Mucosa of rectum (tissue), 2 donors: ENCODE results near the gene SORCS3.

Experiments used
- H3K27ac ChIP-seq, 2 donors: one replicate each; pipeline ENCODE4 v1.7.0; 2013; ENCODE audit warnings: inconsistent platforms in 2 of 2, low read depth in 2 of 2, low read length in 2 of 2
- H3K27me3 ChIP-seq, 2 donors: one replicate each; pipeline ENCODE4 v1.7.0; 2013; ENCODE audit warnings: low read length in 2 of 2; ENCODE audit not compliant: control insufficient read depth in 2 of 2, insufficient read depth in 2 of 2
- H3K36me3 ChIP-seq, 2 donors: one replicate each; pipeline ENCODE4 v1.7.0; 2013; ENCODE audit warnings: low read length in 2 of 2; ENCODE audit not compliant: control insufficient read depth in 2 of 2, insufficient read depth in 2 of 2
- H3K4me1 ChIP-seq, 2 donors: one replicate each; pipeline ENCODE4 v1.7.0; 2013; ENCODE audit warnings: low read length in 2 of 2, mild to moderate bottlenecking in 1 of 2; ENCODE audit not compliant: control insufficient read depth in 2 of 2, insufficient read depth in 2 of 2
- H3K4me3 ChIP-seq, 2 donors: one replicate each; pipeline ENCODE4 v1.7.0; 2013; ENCODE audit warnings: low read length in 2 of 2
- H3K9ac ChIP-seq, 2 donors: one replicate each; pipeline ENCODE4 v1.7.0; 2013; ENCODE audit warnings: low read length in 2 of 2, low read depth in 1 of 2, mild to moderate bottlenecking in 1 of 2
- H3K9me3 ChIP-seq, 2 donors: one replicate each; pipeline ENCODE4 v1.7.0; 2013; ENCODE audit warnings: low read length in 2 of 2; ENCODE audit not compliant: control insufficient read depth in 2 of 2
- donor health status: healthy.
- donor health status: Normal muscosa, but diverticular disease.

Gene SORCS3

GRCh38 chr10:104641187-104641936 is at the start of gene SORCS3:
TSS of gene SORCS3 (plus strand) at chr10:104641290.
- Histone ChIP-seq H3K36me3 (no peaks in the 10 kb centered on the region), H3K4me1 (no peaks in the 10 kb centered on the region), H3K9me3 (no peaks in the 10 kb centered on the region), H3K4me3 (no peak within 1 kb of the TSS), H3K27me3 (peaks cover 5 to 19% of the 10 kb centered on the region in 2 donors), H3K9ac (no peak within 1 kb of the TSS), H3K27ac (no peak within 1 kb of the TSS)

DNA sequence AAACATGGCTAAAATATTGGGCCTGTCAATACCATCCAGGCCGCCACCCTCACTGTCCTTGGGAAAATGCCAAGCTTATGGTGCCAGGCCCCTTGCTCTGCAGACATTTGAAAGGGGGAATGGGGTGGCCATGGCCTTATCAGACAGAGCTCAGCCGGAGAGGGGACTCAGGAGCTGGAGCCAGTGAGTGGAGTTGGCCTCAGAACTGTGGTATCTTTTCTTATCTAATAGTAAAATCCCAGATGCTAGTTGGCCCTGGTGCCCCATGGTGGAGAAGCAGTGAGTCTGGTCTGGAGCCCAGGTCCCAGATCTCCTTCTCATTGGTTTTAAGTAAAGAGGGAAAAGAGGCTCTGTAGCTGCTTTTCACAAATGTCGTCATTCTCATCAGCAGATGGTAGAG is 49.6 kb upstream of the SORCS3 start:
- Histone ChIP-seq H3K27me3 (peaks cover 0 to 5% of the 10 kb centered on the region in 2 donors), H3K4me3 (no peak overlapping the region), H3K27ac (no peak overlapping the region), H3K36me3 (no peaks in the 10 kb centered on the region), H3K4me1 (no peaks in the 10 kb centered on the region), H3K9me3 (no peaks in the 10 kb centered on the region), H3K9ac (no peak overlapping the region)

GRCh38 chr10:104601166-104601565 is 39.9 kb upstream of the SORCS3 start:
- no peak overlapping the region for H3K4me3 ChIP-seq
- no peak overlapping the region for H3K27ac ChIP-seq
- peaks cover 0 to 2% of the 10 kb centered on the region in 2 donors for H3K27me3 ChIP-seq
- no peak overlapping the region for H3K9ac ChIP-seq
- no peaks in the 10 kb centered on the region for H3K4me1 ChIP-seq
- no peaks in the 10 kb centered on the region for H3K36me3 ChIP-seq
- H3K9me3 ChIP-seq = no peaks in the 10 kb centered on the region

- H3K36me3 ChIP-seq = no peaks in the 10 kb centered on the region
- H3K4me1 ChIP-seq = no peaks in the 10 kb centered on the region
- H3K9me3 ChIP-seq = no peaks in the 10 kb centered on the region
- H3K27me3 ChIP-seq = no peaks in the 10 kb centered on the region
- H3K27ac ChIP-seq = no peak overlapping the region
- no peak overlapping the region for H3K4me3 ChIP-seq
- H3K9ac ChIP-seq = no peak overlapping the region
Observed at GRCh38 chr10:104608091-104608828, 32.8 kb upstream of the SORCS3 start.

GRCh38 chr10:104612571-104613205 is 28.4 kb upstream of the SORCS3 start:
- H3K27ac ChIP-seq = no peak overlapping the region

DNA sequence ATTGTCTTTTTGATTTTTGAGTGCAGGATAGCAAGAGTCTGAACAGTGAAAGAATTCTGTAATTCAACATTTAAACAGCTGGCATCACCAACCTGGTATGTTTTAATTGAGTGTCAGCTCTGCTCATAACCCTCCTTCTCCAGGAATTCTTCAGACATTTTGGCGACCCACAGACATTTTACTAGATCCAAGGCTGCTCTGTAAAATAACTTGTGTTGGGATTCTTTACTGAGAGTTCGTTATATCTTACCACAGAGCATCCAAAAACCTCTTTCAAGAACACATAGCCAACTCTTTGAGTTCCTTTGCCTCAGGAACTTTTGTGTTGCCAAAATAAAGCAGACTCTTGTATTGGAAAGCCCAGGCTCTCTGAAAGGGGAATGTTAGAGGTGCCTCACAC is 27.7 kb upstream of the SORCS3 start:
- no peak overlapping the region for H3K27ac ChIP-seq

More at GRCh38 chr10:104612571-104613205, 28.4 kb upstream of the SORCS3 start:
- Histone ChIP-seq H3K36me3 (no peaks in the 10 kb centered on the region), H3K9me3 (no peaks in the 10 kb centered on the region), H3K9ac (no peak overlapping the region), H3K4me1 (no peaks in the 10 kb centered on the region), H3K4me3 (no peak overlapping the region), H3K27me3 (no peaks in the 10 kb centered on the region)

GRCh38 chr10:104614245-104614831 is 26.8 kb upstream of the SORCS3 start:
- Histone ChIP-seq H3K36me3 (no peaks in the 10 kb centered on the region), H3K27ac (no peak overlapping the region), H3K9me3 (no peaks in the 10 kb centered on the region), H3K4me3 (no peak overlapping the region), H3K4me1 (no peaks in the 10 kb centered on the region), H3K9ac (no peak overlapping the region), H3K27me3 (no peaks in the 10 kb centered on the region)

More for the DNA sequence above, 27.7 kb upstream of the SORCS3 start:
- Histone ChIP-seq H3K9me3 (no peaks in the 10 kb centered on the region), H3K9ac (no peak overlapping the region), H3K4me3 (no peak overlapping the region), H3K27me3 (no peaks in the 10 kb centered on the region), H3K36me3 (no peaks in the 10 kb centered on the region), H3K4me1 (no peaks in the 10 kb centered on the region)

GRCh38 chr10:104615136-104615535 is 26.0 kb upstream of the SORCS3 start:
- Histone ChIP-seq H3K27me3 (no peaks in the 10 kb centered on the region), H3K9ac (no peak overlapping the region), H3K9me3 (no peaks in the 10 kb centered on the region), H3K4me3 (no peak overlapping the region), H3K36me3 (no peaks in the 10 kb centered on the region), H3K27ac (no peak overlapping the region), H3K4me1 (no peaks in the 10 kb centered on the region)

GRCh38 chr10:104617831-104618230 is 23.3 kb upstream of the SORCS3 start:
- H3K4me1 ChIP-seq = no peaks in the 10 kb centered on the region
- H3K4me3 ChIP-seq = no peak overlapping the region
- H3K27me3 ChIP-seq = no peaks in the 10 kb centered on the region
- H3K27ac ChIP-seq = no peak overlapping the region
- H3K36me3 ChIP-seq = no peaks in the 10 kb centered on the region
- no peak overlapping the region for H3K9ac ChIP-seq
- no peaks in the 10 kb centered on the region for H3K9me3 ChIP-seq

DNA sequence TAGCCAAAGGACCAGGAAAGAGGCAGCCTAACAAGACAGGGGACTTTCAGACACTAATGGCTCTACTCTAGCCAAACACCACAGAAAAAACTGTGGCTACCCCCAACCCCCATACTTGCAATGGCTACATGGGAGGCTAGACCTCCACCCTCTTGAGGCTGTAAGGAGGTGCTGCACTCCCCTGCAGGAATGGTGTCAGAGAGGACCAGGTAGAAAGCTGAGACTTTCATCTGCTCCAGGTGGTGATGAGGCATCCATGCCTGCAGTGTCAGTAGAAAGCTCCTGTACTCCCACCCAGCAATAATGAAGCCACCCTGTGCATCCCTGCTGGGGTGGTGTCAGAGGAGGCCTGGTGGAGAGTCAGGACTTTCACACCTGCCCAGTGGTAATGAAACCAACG is 18.9 kb upstream of the SORCS3 start:
- no peaks in the 10 kb centered on the region for H3K9me3 ChIP-seq
- H3K36me3 ChIP-seq = no peaks in the 10 kb centered on the region
- no peak overlapping the region for H3K27ac ChIP-seq
- no peak overlapping the region for H3K4me3 ChIP-seq
- no peak overlapping the region for H3K9ac ChIP-seq
- H3K4me1 ChIP-seq = no peaks in the 10 kb centered on the region
- no peaks in the 10 kb centered on the region for H3K27me3 ChIP-seq
